ENCODE measurements around the gene FGF1. TPM values are rescaled to one million over a fixed set of nuclear protein-coding genes. Genes with fewer than 3 reads are reported as not detected.

FGF1 gene
- total RNA-seq, 4 donors from 2014 or later, result 0.81 to 1.3 (median 1.2) TPM

GRCh38 chr5:142641711-142642110 lies 44.2 kb downstream of the FGF1 start:
- WGBS, 2 donors, result 93 to 94% methylated on average over 4 of the region's 4 CpGs
- H3K27ac ChIP-seq, result no peak overlapping the region
- no peaks in the 10 kb centered on the region for H3K27me3 ChIP-seq
- H3K9me3 ChIP-seq, result no peaks in the 10 kb centered on the region
- no peaks in the 10 kb centered on the region for H3K36me3 ChIP-seq
- DNase-seq, result no peak
- no peak for TF ChIP-seq POLR2A (IDR thresholded peaks at IDR 0.05)
- intact Hi-C loops (cut with DNase I), result no loop called here
- H3K4me1 ChIP-seq, result peaks cover 0 to 10% of the 10 kb centered on the region in 2 donors
- no peak overlapping the region for H3K4me3 ChIP-seq (replicated peaks in 1 of 3)

GRCh38 chr5:142640316-142641005 lies 45.4 kb downstream of the FGF1 start:
- Histone ChIP-seq H3K4me3 (replicated peaks in 1 of 3) (no peak overlapping the region), H3K4me1 (peaks cover 0 to 10% of the 10 kb centered on the region in 2 donors), H3K9me3 (no peaks in the 10 kb centered on the region), H3K36me3 (no peaks in the 10 kb centered on the region), H3K27me3 (no peaks in the 10 kb centered on the region), H3K27ac (no peak overlapping the region)
- 79 to 82% methylated on average over 9 of the region's 9 CpGs for WGBS, 2 donors
- DNase-seq, result no peak
- intact Hi-C loops (cut with DNase I), result no loop called here
- TF ChIP-seq POLR2A (IDR thresholded peaks at IDR 0.05) (no peak), CTCF (IDR thresholded peaks at IDR 0.05) (no peak)

- Histone ChIP-seq H3K36me3 (no peaks in the 10 kb centered on the region), H3K4me1 (peaks cover 0 to 1% of the 10 kb centered on the region in 2 donors), H3K27me3 (no peaks in the 10 kb centered on the region), H3K27ac (no peak overlapping the region), H3K9me3 (no peaks in the 10 kb centered on the region), H3K4me3 (replicated peaks in 1 of 3) (no peak overlapping the region)
- no peak for DNase-seq
- TF ChIP-seq POLR2A (IDR thresholded peaks at IDR 0.05) (no peak), CTCF (IDR thresholded peaks at IDR 0.05) (no peak)
- 84 to 95% methylated on average over 4 of the region's 4 CpGs for WGBS, 2 donors
- intact Hi-C loops (cut with DNase I), result no loop called here
Measured at GRCh38 chr5:142639455-142639854, 46.4 kb downstream of the FGF1 start.

GRCh38 chr5:142637871-142638270 lies 48.0 kb downstream of the FGF1 start:
- WGBS, 2 donors, result 71 to 90% methylated on average over 2 of the region's 2 CpGs
- no peaks in the 10 kb centered on the region for H3K27me3 ChIP-seq
- intact Hi-C loops (cut with DNase I), result no loop called here
- H3K4me1 ChIP-seq, result no peaks in the 10 kb centered on the region
- H3K36me3 ChIP-seq, result no peaks in the 10 kb centered on the region
- no peak for DNase-seq
- H3K4me3 ChIP-seq (replicated peaks in 1 of 3), result no peak overlapping the region
- H3K27ac ChIP-seq, result no peak overlapping the region
- H3K9me3 ChIP-seq, result no peaks in the 10 kb centered on the region
- TF ChIP-seq CTCF (IDR thresholded peaks at IDR 0.05), result no peak
- no peak for TF ChIP-seq POLR2A (IDR thresholded peaks at IDR 0.05)

GRCh38 chr5:142636698-142637324 lies 49.1 kb downstream of the FGF1 start:
- no peak for DNase-seq
- Histone ChIP-seq H3K27ac (no peak overlapping the region), H3K27me3 (no peaks in the 10 kb centered on the region), H3K9me3 (no peaks in the 10 kb centered on the region), H3K4me1 (no peaks in the 10 kb centered on the region), H3K4me3 (replicated peaks in 1 of 3) (no peak overlapping the region), H3K36me3 (no peaks in the 10 kb centered on the region)
- intact Hi-C loops (cut with DNase I), result no loop called here
- no peak for TF ChIP-seq POLR2A (IDR thresholded peaks at IDR 0.05)
- TF ChIP-seq CTCF (IDR thresholded peaks at IDR 0.05), result no peak
- WGBS, 2 donors, result 89 to 92% methylated on average over 6 of the region's 6 CpGs
